Measurements from ENCODE around the gene NUCKS1. TPM values are rescaled to one million over a fixed set of nuclear protein-coding genes. Genes with fewer than 3 reads are reported as not detected.

Gene NUCKS1
- polyA plus RNA-seq, 4 donors = 298 to 407 (median 360) TPM

DNA sequence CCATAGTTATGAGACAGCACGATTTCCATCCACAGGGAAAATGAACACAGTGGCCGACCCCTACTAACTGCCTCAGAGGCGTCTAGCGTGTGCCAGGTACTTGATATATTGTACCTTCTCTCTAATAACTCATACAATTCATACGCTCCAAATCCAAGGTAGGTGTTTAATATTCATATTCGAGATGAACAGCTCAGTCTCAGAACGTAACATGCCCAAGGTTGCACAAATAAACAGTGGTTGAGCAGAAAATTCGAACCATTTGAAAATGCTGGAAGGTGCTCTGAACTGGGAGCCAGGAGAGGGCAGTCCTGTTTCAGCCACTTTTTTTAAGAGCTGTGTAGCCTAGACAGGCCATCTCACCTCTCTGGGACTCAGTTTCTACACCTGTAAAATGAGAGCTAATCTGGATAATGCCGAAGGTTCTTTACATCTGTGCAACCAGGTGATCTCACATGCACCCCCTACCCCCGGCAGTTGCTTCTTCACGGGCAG is 77.5 kb downstream of the NUCKS1 start:
- DNase-seq (ENCODE audit: low read depth in 4 of 4, low spot score in 3 of 4) = no peak

DNA sequence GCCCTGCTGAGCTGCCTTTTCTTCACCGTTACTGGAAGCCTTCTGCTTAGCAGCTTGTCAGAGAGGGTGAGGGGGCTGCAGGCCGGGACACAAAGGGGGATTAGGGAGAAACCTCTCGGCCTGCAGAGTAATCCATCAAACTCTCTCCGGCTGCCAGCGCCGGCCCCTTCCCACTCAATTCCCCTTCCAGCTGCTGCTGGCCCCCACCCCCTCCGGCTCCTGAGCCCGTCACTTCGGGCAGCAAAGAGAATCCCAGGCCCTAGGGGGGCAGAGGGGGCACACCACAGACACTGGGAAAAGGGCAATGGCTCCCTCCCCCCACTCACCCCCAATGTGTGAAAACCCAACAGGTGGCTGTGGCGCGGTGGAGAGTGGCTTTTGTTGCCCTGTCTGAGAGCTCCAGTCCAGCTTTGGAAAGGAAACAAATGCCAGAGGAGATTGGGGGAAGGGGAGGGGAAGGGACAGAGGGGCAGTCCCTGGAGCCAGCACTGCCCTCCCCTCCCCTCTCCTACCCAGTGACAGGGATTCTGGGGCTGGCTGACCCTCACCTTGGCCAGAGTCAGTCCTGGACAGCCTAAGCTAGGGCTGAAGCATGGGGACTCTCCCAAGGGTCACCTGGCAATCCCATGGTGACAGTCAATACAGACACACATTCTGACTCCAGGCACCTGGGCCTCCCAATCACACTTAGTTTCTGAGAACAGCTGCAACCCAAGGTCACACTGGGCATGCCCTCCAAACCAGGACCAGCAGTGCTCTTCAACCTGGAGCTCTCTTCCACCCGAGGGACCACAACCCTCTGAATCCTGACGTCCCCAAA is 79.2 kb downstream of the NUCKS1 start:
- no peak for DNase-seq (ENCODE audit: low read depth in 4 of 4, low spot score in 3 of 4)

- DNase-seq (ENCODE audit: low read depth in 4 of 4, low spot score in 3 of 4) = no peak
Measured at GRCh38 chr1:205670150-205670446, 79.9 kb downstream of the NUCKS1 start.

DNA sequence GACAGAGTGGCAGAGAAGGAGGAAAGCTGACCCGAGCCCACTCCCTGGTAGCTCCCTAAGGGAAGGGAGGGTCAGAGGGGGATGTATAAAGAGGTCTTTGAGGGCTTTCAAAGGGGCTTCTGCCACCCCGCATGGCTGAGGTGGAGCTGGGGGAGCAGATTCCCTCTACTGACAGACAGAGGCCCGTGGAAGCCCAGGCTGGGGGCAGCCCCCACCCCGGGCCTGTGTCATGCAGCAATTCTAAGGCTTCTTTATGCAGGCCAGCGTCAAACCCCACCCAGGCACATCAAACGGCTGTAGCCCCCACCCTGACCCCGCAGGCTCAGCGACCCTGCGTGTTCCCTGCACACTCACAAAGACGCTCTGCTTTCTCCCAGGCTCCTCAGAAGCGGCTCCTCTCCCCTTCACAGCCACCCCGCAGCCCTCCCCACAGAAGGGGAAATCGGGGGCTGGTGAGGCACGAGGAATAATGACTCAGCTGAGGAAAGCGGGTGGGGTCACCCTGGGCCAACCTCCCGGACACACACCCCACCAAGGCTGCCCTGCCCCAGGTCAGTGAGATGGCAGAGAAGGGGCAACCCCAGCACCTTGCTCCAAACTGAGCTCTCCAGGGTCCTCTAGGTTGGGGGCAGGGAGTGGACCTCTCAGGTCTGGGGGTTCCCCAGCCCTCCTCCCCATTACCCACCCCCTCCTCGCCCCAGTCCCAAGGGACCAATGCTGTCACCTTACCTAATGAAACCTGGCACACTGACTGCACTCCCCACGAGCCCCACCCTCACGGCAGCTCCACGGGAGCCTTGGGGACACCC is 80.4 kb downstream of the NUCKS1 start:
- no peak for DNase-seq (ENCODE audit: low read depth in 4 of 4, low spot score in 3 of 4)

DNA sequence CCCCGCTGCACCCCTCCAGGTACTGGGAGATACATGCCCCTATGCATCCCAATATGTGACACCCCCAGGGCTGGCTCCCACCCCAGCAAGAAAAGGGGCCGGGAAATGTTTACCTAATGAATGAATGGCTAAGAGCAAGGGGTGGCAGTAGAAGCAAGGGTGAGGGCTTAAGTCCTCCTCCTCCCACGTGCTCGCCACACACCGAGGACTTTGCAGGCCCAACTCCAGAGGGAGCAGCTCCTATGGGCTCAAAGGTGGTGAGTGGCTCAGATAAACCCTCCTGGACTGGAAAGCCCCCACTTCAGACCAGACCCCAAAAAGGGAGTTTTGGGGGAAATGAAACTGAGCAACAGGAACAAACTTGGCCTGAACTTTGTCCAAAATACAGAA is 81.0 kb downstream of the NUCKS1 start:
- no peak for DNase-seq (ENCODE audit: low read depth in 4 of 4, low spot score in 3 of 4)

DNA sequence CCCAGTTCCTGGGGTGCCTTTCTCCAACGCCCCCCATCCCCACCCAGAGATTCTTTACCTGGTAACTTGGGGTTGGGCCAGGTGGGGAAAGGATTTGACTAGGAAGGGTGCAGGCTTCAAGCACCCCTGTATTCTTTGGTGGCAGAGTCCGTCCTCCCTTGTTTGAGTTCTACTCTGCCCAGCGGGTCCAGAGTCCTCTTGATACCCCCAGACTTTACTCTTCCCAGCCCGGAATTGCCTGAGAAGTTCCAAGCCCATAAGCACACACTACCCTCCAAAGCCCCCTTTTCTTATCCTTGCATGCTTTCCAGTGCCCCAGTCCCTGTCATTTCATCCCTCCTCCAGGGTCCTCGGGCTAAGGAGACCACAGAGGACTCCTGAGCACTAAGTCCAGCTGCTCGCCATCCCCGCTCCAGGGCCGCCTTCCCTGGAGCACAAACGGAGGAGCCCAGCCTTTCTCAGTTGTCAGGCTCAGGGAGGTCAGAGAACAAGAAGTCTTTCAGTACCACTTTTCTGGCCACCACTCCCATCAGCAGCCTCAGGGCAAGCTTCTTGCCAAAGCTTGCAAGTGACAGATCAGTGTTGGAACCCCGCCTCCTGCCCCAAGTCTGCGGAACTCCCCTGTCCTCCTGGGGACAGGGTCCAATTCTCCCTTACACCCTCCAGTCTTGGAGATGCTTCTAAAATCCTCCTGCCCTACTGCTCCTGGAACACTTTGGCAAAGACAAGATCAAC is 81.9 kb downstream of the NUCKS1 start:
- no peak for DNase-seq (ENCODE audit: low read depth in 4 of 4, low spot score in 3 of 4)

GRCh38 chr1:205666372-205667166 is 83.4 kb downstream of the NUCKS1 start:
- DNase-seq (ENCODE audit: low read depth in 4 of 4, low spot score in 3 of 4) = no peak

DNA sequence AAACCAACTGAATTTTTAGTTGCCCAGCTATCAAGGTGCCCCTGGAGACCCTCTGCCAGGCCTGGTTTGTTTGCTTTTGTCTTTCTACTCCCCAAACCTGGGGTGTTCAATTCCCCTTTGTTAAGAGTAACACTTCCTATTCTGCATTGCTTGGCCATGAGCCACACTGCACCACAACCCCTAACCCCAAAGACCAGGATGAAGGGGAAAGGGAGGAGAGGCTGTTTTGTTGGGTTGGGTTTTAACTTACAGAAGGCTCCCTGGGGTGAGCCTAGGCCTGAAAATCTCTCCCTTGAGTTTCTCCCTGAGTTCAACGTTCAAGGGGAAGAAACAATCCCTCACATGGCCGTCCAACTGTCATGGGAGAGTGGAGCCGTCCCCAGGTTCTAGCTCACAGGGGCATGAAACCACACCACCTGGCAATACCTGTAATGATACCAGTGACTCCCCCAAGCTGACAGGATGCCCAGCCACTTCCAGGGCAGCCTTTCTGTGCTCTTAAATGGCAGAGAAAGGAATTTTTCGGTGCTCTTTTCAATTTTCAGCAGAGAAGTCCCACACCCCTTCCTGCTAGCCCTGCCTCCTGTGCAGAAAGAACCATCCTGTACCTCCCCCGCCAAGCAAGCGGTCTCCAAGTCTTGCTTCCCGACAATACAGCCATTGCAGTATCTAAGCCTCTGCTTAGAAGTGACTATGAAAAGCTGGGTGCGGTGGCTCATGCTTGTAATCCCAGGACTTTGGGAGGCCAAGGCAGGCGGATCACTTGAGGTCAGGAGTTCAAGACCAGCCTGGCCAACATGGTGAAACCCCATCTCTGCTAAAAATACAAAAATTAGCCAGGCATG is 84.6 kb downstream of the NUCKS1 start:
- DNase-seq (ENCODE audit: low read depth in 4 of 4, low spot score in 3 of 4) = no peak

GRCh38 chr1:205664399-205665017 is 85.5 kb downstream of the NUCKS1 start:
- no peak for DNase-seq (ENCODE audit: low read depth in 4 of 4, low spot score in 3 of 4)

- DNase-seq (ENCODE audit: low read depth in 4 of 4, low spot score in 3 of 4) = no peak
Measured at GRCh38 chr1:205663286-205663936, 86.6 kb downstream of the NUCKS1 start.

Other genes starting within 250 kb of the NUCKS1 start
- 10 to 100 TPM; 14.1 to 40.3 (median 25.5) TPM for gene CDK18, start 245.5 kb downstream of the NUCKS1 start, polyA plus RNA-seq (ENCODE audit: insufficient read length in 4 of 4)
- gene ELK4, start 118.2 kb downstream of the NUCKS1 start, polyA plus RNA-seq (ENCODE audit: insufficient read length in 4 of 4) = 10 to 100 TPM; 18.7 to 24.0 (median 21.8) TPM
- 10 to 100 TPM in 1 of 4 donors, 1 to 10 TPM in 3; 1.7 to 10.5 (median 7.7) TPM for gene SLC45A3, start 69.7 kb downstream of the NUCKS1 start, polyA plus RNA-seq (ENCODE audit: insufficient read length in 4 of 4)
- gene RAB29, start 25.3 kb upstream of the NUCKS1 start, polyA plus RNA-seq (ENCODE audit: insufficient read length in 4 of 4) = 10 to 100 TPM in 3 of 4 donors, 1 to 10 TPM in 1; 6.4 to 39.7 (median 25.6) TPM
- 10 to 100 TPM; 28.4 to 36.1 (median 32.6) TPM for gene SLC41A1, start 63.0 kb upstream of the NUCKS1 start, polyA plus RNA-seq (ENCODE audit: insufficient read length in 4 of 4)
- gene PM20D1, start 100.0 kb upstream of the NUCKS1 start, polyA plus RNA-seq (ENCODE audit: insufficient read length in 4 of 4) = 1 to 10 TPM in 3 of 4 donors, under 1 TPM in 1; 0.14 to 3.1 (median 1.8) TPM
- under 1 TPM in 3 of 4 donors, not detected in 1; 0.20 to 0.29 (median 0.26) TPM for gene SLC26A9, start 193.3 kb upstream of the NUCKS1 start, polyA plus RNA-seq (ENCODE audit: insufficient read length in 4 of 4)

All from left renal pelvis (tissue), 4 donors.